ENCODE results near the gene MCCC2.

GRCh38 chr5:71564895-71565294 lies 22.2 kb upstream of the MCCC2 start:
- TF ChIP-seq, protein P1, sequence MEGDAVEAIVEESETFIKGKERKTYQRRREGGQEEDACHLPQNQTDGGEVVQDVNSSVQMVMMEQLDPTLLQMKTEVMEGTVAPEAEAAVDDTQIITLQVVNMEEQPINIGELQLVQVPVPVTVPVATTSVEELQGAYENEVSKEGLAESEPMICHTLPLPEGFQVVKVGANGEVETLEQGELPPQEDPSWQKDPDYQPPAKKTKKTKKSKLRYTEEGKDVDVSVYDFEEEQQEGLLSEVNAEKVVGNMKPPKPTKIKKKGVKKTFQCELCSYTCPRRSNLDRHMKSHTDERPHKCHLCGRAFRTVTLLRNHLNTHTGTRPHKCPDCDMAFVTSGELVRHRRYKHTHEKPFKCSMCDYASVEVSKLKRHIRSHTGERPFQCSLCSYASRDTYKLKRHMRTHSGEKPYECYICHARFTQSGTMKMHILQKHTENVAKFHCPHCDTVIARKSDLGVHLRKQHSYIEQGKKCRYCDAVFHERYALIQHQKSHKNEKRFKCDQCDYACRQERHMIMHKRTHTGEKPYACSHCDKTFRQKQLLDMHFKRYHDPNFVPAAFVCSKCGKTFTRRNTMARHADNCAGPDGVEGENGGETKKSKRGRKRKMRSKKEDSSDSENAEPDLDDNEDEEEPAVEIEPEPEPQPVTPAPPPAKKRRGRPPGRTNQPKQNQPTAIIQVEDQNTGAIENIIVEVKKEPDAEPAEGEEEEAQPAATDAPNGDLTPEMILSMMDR (IDR thresholded peaks at IDR 0.05), result no peak
- no peak for TF ChIP-seq EP300 (IDR thresholded peaks at IDR 0.05)

All from tibial nerve (tissue), 4 donors.